Coronary artery (tissue), 2 donors: ENCODE results near the gene HMG20A.

Experiments
- DNase-seq: peaks from one replicate; pipeline ENCODE4 v3.0.0-alpha.2; 2017; ENCODE audit warnings: low spot score
- H3K27ac ChIP-seq, 2 donors: fragments of 200-600 bp; sonication (generic); one replicate each; pipeline ENCODE4 v1.5.1; 2016 to 2019
- H3K4me3 ChIP-seq: fragments of 200-600 bp; sonication (generic); 2 replicates; pipeline ENCODE4 v1.5.1; 2016; ENCODE audit warnings: mild to moderate bottlenecking, moderate library complexity
- TF ChIP-seq, protein P1 (sequence below): fragments of 200-600 bp; sonication (generic); IDR thresholded peaks from one replicate; pipeline ENCODE4 v1.5.1; 2019; ENCODE audit warnings: antibody characterized with exemption

Gene HMG20A

GRCh38 chr15:77464129-77464865 lies 43.6 kb downstream of the HMG20A start:
- TF ChIP-seq, protein P1, sequence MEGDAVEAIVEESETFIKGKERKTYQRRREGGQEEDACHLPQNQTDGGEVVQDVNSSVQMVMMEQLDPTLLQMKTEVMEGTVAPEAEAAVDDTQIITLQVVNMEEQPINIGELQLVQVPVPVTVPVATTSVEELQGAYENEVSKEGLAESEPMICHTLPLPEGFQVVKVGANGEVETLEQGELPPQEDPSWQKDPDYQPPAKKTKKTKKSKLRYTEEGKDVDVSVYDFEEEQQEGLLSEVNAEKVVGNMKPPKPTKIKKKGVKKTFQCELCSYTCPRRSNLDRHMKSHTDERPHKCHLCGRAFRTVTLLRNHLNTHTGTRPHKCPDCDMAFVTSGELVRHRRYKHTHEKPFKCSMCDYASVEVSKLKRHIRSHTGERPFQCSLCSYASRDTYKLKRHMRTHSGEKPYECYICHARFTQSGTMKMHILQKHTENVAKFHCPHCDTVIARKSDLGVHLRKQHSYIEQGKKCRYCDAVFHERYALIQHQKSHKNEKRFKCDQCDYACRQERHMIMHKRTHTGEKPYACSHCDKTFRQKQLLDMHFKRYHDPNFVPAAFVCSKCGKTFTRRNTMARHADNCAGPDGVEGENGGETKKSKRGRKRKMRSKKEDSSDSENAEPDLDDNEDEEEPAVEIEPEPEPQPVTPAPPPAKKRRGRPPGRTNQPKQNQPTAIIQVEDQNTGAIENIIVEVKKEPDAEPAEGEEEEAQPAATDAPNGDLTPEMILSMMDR, result no peak
- DNase-seq, result no peak
- H3K4me3 ChIP-seq, result no peak overlapping the region
- H3K27ac ChIP-seq, result no peak overlapping the region

- DNase-seq, result no peak
- no peak overlapping the region for H3K27ac ChIP-seq
- TF ChIP-seq, protein P1, result no peak
- H3K4me3 ChIP-seq, result no peak overlapping the region
Observed at GRCh38 chr15:77466521-77466920, 45.8 kb downstream of the HMG20A start.

GRCh38 chr15:77468896-77469295 lies 48.2 kb downstream of the HMG20A start:
- DNase-seq, result no peak
- TF ChIP-seq, protein P1, result no peak
- H3K4me3 ChIP-seq, result no peak overlapping the region
- no peak overlapping the region for H3K27ac ChIP-seq

DNA sequence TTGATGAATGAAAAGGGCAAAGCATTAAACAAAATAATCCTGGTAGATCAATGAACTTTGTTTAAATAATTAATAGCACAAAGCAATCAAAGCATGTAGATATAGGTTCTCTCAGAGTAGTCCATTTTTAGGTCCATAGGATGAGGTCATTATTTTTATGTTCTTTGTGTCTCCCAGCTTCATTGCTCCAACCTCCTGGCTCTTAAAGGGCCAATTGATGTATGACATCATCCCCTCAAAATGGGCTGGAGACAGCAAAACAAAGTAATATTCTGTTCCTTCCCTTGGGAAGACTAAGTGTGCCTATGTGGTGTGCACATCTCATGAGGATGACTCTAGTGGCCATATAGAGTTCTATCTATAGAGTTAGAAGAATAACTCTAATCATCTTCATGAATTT lies 49.5 kb downstream of the HMG20A start:
- DNase-seq, result no peak
- H3K27ac ChIP-seq, result no peak overlapping the region
- TF ChIP-seq, protein P1, result no peak
- no peak overlapping the region for H3K4me3 ChIP-seq

- no peak overlapping the region for H3K4me3 ChIP-seq
- no peak for DNase-seq
- H3K27ac ChIP-seq, result no peak overlapping the region
- TF ChIP-seq, protein P1, result no peak
Observed at GRCh38 chr15:77473328-77473727, 52.6 kb downstream of the HMG20A start.

DNA sequence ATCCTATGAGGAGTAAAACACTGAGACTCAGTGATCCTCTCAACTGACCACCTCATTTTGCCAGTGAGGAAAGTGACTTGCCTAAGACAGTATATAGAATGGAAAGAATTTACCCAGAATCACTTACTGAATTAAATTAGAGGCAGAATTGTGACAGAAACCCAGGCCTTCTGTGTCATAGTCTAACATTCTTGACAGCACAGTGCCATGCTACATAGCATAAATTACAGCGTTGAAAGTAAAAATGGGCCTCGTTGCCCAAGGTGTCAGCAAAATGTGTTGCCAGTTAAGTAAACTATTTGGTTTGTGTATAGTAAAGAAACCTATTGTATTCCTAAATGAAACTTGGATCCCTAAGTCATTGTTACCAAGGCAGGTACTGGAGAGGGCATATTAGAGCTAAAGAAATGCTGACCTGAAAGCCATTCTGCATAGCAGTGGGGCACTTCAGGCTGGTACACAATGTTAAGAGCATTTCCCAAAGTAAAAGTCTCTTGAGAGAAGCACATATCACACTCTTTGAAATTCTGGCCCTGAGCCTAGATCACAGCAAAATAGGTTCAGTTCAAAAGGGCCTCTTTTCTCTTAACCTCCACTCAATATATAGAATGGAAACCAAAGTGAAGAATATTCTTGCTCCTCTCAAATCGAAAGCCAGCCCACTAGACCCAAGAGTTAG lies 53.8 kb downstream of the HMG20A start:
- DNase-seq, result no peak
- no peak overlapping the region for H3K4me3 ChIP-seq
- H3K27ac ChIP-seq, result no peak overlapping the region
- TF ChIP-seq, protein P1, result no peak

- TF ChIP-seq, protein P1, result no peak
- DNase-seq, result no peak
- H3K27ac ChIP-seq, result no peak overlapping the region
- no peak overlapping the region for H3K4me3 ChIP-seq
Observed at GRCh38 chr15:77475001-77475400, 54.3 kb downstream of the HMG20A start.
